H1 (cell line): ENCODE results near the gene TUBGCP3. TPM values are rescaled to one million over a fixed set of nuclear protein-coding genes. Genes with fewer than 3 reads are reported as not detected.

Experiments
- CTCF ChIA-PET: fragments of 300-600 bp; sonication (Branson Sonifier 250); formaldehyde crosslinking; loops from one replicate; lab custom pipeline; 2021; ENCODE audit not compliant: partially characterized antibody; lab: Charles Lee
- POLR2A ChIA-PET: fragments of 300-600 bp; sonication (Branson Sonifier 250); formaldehyde crosslinking; loops from one replicate; lab custom pipeline; 2021; ENCODE audit warnings: inconsistent platforms; ENCODE audit not compliant: partially characterized antibody; lab: Charles Lee
- DNase-seq, 2 experiments: peaks; one replicate each; pipeline versions ENCODE4 v3.0.0 to v3.0.0-alpha.2; 2010 to 2022; ENCODE audit warnings: low spot score in 2 of 2, low read depth in 1 of 2, mixed read lengths in 1 of 2
- FAIRE-seq: peaks from 2 replicates; lab custom pipeline; 2011; peaks lifted over from hg19 to GRCh38; lab: Jason Lieb, UNC
- H2AFZ ChIP-seq: 2 replicates; pipeline ENCODE4 v1.8.1; 2012; ENCODE audit warnings: low read length, inconsistent platforms
- H2AK5ac ChIP-seq: 2 replicates; pipeline ENCODE4 v1.6.1; 2013; ENCODE audit warnings: low read depth, low read length
- H2BK120ac ChIP-seq: replicated peaks from 2 replicates; pipeline ENCODE3; 2013; ENCODE audit warnings: low read depth, low read length, inconsistent platforms
- H2BK12ac ChIP-seq: 2 replicates; pipeline ENCODE4 v1.6.1; 2013; ENCODE audit warnings: low read depth, low read length
- H2BK15ac ChIP-seq: 2 replicates; pipeline ENCODE4 v1.6.1; 2013; ENCODE audit warnings: low read length
- H2BK20ac ChIP-seq: 2 replicates; pipeline ENCODE4 v1.6.1; 2013; ENCODE audit warnings: low read length
- H2BK5ac ChIP-seq: 2 replicates; pipeline ENCODE4 v1.6.1; 2013; ENCODE audit warnings: low read depth, low read length
- H3K14ac ChIP-seq: 2 replicates; pipeline ENCODE4 v1.6.1; 2013; ENCODE audit warnings: inconsistent platforms; ENCODE audit not compliant: insufficient read length
- H3K18ac ChIP-seq: 2 replicates; pipeline ENCODE4 v1.6.1; 2013; ENCODE audit warnings: low read length; ENCODE audit errors: extremely low read depth
- H3K23ac ChIP-seq: 2 replicates; pipeline ENCODE4 v1.6.1; 2013; ENCODE audit warnings: inconsistent platforms; ENCODE audit not compliant: insufficient read length
- H3K23me2 ChIP-seq: 2 replicates; pipeline ENCODE4 v1.6.1; 2013; ENCODE audit warnings: low read depth, low read length
- H3K27ac ChIP-seq: 2 replicates; pipeline ENCODE4 v1.6.1; 2011; ENCODE audit warnings: low read depth, low read length, inconsistent platforms
- H3K27me3 ChIP-seq, 4 experiments: replicated peaks in 1 of 4; 1 replicate in 1 of 4; 2 replicates in 3 of 4; pipeline versions ENCODE4 v1.6.1 to v1.8.1; 2011 to 2013; ENCODE audit warnings: low read length in 3 of 4, mild to moderate bottlenecking in 3 of 4, inconsistent platforms in 2 of 4, mixed read lengths in 2 of 4, moderate library complexity in 1 of 4; ENCODE audit not compliant: control insufficient read depth in 3 of 4, insufficient read depth in 3 of 4; ENCODE audit errors: extremely low read depth in 1 of 4
- H3K36me3 ChIP-seq, 4 experiments: 2 replicates each; pipeline versions ENCODE4 v1.6.1 to v1.8.1; 2011 to 2013; ENCODE audit warnings: mild to moderate bottlenecking in 4 of 4, low read length in 3 of 4, moderate library complexity in 2 of 4, control low read depth in 1 of 4, inconsistent platforms in 1 of 4; ENCODE audit not compliant: insufficient read depth in 4 of 4, control insufficient read depth in 2 of 4
- H3K4ac ChIP-seq: replicated peaks from 2 replicates; pipeline ENCODE3; 2013; ENCODE audit warnings: low read length, low read depth, mixed read lengths, inconsistent platforms; ENCODE audit not compliant: insufficient read length
- H3K4me1 ChIP-seq, 4 experiments: replicated peaks in 1 of 4; 1 replicate in 1 of 4; 2 replicates in 3 of 4; pipeline versions ENCODE4 v1.6.1 to v1.8.1; 2011 to 2013; ENCODE audit warnings: low read length in 3 of 4, inconsistent platforms in 2 of 4, mixed read lengths in 1 of 4; ENCODE audit not compliant: insufficient read depth in 4 of 4, control insufficient read depth in 3 of 4
- H3K4me2 ChIP-seq, 2 experiments: 2 replicates each; pipeline versions ENCODE4 v1.6.1 to v1.8.1; 2011 to 2013; ENCODE audit warnings: low read depth in 2 of 2, low read length in 2 of 2, control low read depth in 1 of 2, inconsistent platforms in 1 of 2, mild to moderate bottlenecking in 1 of 2; ENCODE audit not compliant: insufficient read depth in 1 of 2
- H3K4me3 ChIP-seq, 4 experiments: fragments of 200-600, 300-600 bp in 1 of 4; sonication (generic), shearing (Covaris generic), sonication (Bioruptor Twin) in 1 of 4; 2 replicates each; pipeline versions ENCODE4 v1.5.1 to v1.8.1; 2011 to 2016; ENCODE audit warnings: low read length in 4 of 4, low read depth in 3 of 4, control low read depth in 2 of 4, inconsistent platforms in 2 of 4, mild to moderate bottlenecking in 2 of 4, mixed read lengths in 1 of 4, moderate library complexity in 1 of 4; ENCODE audit not compliant: insufficient read depth in 2 of 4; ENCODE audit errors: extremely low read depth in 1 of 4
- H3K56ac ChIP-seq: replicated peaks from 2 replicates; pipeline ENCODE3; 2013; ENCODE audit warnings: low read depth, mild to moderate bottlenecking, mixed read lengths, low read length, inconsistent platforms; ENCODE audit not compliant: insufficient read length
- H3K79me1 ChIP-seq: 2 replicates; pipeline ENCODE4 v1.6.1; 2013; ENCODE audit warnings: low read depth, low read length, control low read depth
- H3K79me2 ChIP-seq, 2 experiments: 2 replicates each; pipeline versions ENCODE4 v1.6.1 to v1.8.1; 2012 to 2013; ENCODE audit warnings: low read length in 2 of 2, mild to moderate bottlenecking in 2 of 2, inconsistent platforms in 1 of 2; ENCODE audit not compliant: insufficient read depth in 2 of 2, control insufficient read depth in 1 of 2
- H3K9ac ChIP-seq, 4 experiments: replicated peaks in 1 of 4; 1 replicate in 1 of 4; 2 replicates in 3 of 4; pipeline versions ENCODE4 v1.6.1 to v1.8.1; 2011 to 2013; ENCODE audit warnings: low read depth in 3 of 4, low read length in 3 of 4, control low read depth in 2 of 4, mild to moderate bottlenecking in 2 of 4, moderate library complexity in 2 of 4, inconsistent platforms in 1 of 4; ENCODE audit errors: extremely low read depth in 1 of 4
- H3K9me3 ChIP-seq, 2 experiments: 2 replicates each; pipeline versions ENCODE4 v1.6.1 to v1.8.1; 2012 to 2013; ENCODE audit warnings: mild to moderate bottlenecking in 2 of 2, moderate library complexity in 2 of 2, control low read depth in 1 of 2, inconsistent platforms in 1 of 2, low read depth in 1 of 2, low read length in 1 of 2, mixed read lengths in 1 of 2; ENCODE audit not compliant: insufficient read depth in 2 of 2
- H4K20me1 ChIP-seq, 2 experiments: replicated peaks in 1 of 2; 2 replicates each; pipeline versions ENCODE3 to v1.8.1; 2011 to 2013; ENCODE audit warnings: inconsistent platforms in 2 of 2, low read length in 2 of 2, mild to moderate bottlenecking in 1 of 2; ENCODE audit not compliant: insufficient read depth in 2 of 2, control insufficient read depth in 1 of 2
- H4K5ac ChIP-seq: 2 replicates; pipeline ENCODE4 v1.6.1; 2013; ENCODE audit warnings: low read length, low read depth, mixed read lengths, inconsistent platforms; ENCODE audit not compliant: insufficient read length
- H4K8ac ChIP-seq: 2 replicates; pipeline ENCODE4 v1.8.0; 2013; ENCODE audit warnings: mild to moderate bottlenecking, moderate library complexity, low read length, inconsistent platforms; ENCODE audit not compliant: insufficient read depth; ENCODE audit errors: extremely low read depth
- H4K91ac ChIP-seq: replicated peaks from 2 replicates; pipeline ENCODE3; 2013; ENCODE audit warnings: low read length, mixed read lengths, inconsistent platforms; ENCODE audit not compliant: insufficient read length
- RFX5 ChIP-seq: IDR thresholded peaks from 2 replicates; pipeline ENCODE4 v1.6.1; 2011; ENCODE audit warnings: low read depth, low read length, improper control_type of control experiment, borderline replicate concordance
- SAP30 ChIP-seq: fragments of 300-600 bp; sonication (generic); IDR thresholded peaks from 2 replicates; pipeline ENCODE4 v1.7.1; 2012; ENCODE audit warnings: low read length, moderate library complexity, mild to moderate bottlenecking, inconsistent platforms; ENCODE audit not compliant: insufficient read depth, insufficient replicate concordance
- WGBS, 2 experiments: shearing (Covaris generic) in 1 of 2; methylation state at CpG; one replicate each; pipeline versions ENCODE4 v1.1.6 to v1.1.7; 2013 to 2015; ENCODE audit warnings: low lambda C conversion rate in 2 of 2, mixed read lengths in 2 of 2, inconsistent platforms in 1 of 2, low coverage in 1 of 2, missing lambda C conversion rate in 1 of 2; ENCODE audit not compliant: insufficient replicate concordance in 2 of 2, insufficient coverage in 1 of 2, insufficient read length in 1 of 2; ENCODE audit errors: extremely low coverage in 1 of 2, missing lambda C conversion rate in 1 of 2; 5-methylcytosine and 5-hydroxymethylcytosine counted together
- polyA plus RNA-seq, 7 experiments: library from polyadenylated mRNA; depleted of rRNA in 3 of 7; stranded (reverse) in 5 of 7; unstranded in 2 of 7; fragments of >200 nt in 5 of 7; fragments of 200-250 nt in 2 of 7; gene quantifications; 1 replicate in 5 of 7; 2 replicates in 1 of 7; 4 replicates in 1 of 7; pipeline versions ENCODE4 v1.2.1 to v1.2.3, GENCODE V29; 2011 to 2013; ENCODE audit warnings: missing spikeins in 2 of 7, mixed read lengths in 2 of 7
- total RNA-seq: library from RNA; stranded (reverse); fragmentation: NEBNext Ultra II Directional; extraction: Animal tissue kit (Norgen Biotek cat#: 25700); gene quantifications from 2 replicates; pipeline ENCODE4 v1.2.1, GENCODE V29; 2021

The TUBGCP3 gene
- total and polyA plus RNA-seq, 2 of the 8 experiments (the other 6 are each of a cell fraction or from before 2014, with no cell fraction given) = 27.0 to 31.7 TPM

DNA sequence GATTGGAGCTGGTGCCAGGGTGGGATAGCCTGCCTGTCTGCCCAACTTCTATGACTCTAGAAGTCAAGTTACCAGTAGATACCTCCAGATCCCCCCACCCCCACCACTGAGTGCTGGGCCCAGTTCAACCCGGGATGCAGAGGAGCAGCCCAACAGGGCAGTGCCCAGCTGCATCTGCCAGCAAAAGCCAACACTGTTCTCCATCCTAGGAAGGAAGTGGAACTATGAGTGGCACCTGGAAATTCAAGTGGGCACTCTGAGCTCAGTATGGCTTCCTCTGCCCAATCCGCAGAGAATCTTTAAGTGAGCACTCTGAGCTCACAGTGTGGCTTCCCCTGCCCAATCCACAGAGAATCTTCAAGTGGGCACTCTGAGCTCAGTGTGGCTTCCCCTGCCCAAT lies 14.2 kb downstream of the TUBGCP3 start:
- Histone ChIP-seq H3K14ac (no peak overlapping the region), H3K27me3 (no peaks in the 10 kb centered on the region), H4K5ac (no peak overlapping the region), H2AFZ (no peak overlapping the region), H3K4me1 (peaks cover 0 to 15% (median 3%) of the 10 kb centered on the region in 4 experiments; a peak in 5 of 7 replicates), H3K18ac (no peak overlapping the region), H2AK5ac (0 out of 2 replicates have a peak overlapping the region, but pooled peaks have one; percentile 39), H3K27ac (no peak overlapping the region), H3K36me3 (peaks cover 0 to under 1% (median 0%) of the 10 kb centered on the region in 4 experiments; a peak in 1 of 8 replicates), H3K79me1 (peaks cover 11% of the 10 kb centered on the region; the same call in 1 of the 2 replicates), H3K4me2 (no peak overlapping the region; a peak in 1 of 4 replicates), H3K56ac (no peak overlapping the region)
- POLR2A ChIA-PET = interaction anchor here (0.8 to 3.1 kb wide), 3 partner anchors 10 to 14 kb away, joined by 4 to 15 read pairs (median 5); partner anchors contain the start of gene TUBGCP3
- no peak for TF ChIP-seq RFX5
- TF ChIP-seq SAP30 = no peak
- TF ChIP-seq, all 59 proteins: peak for 0
- Histone ChIP-seq H2BK15ac (no peak overlapping the region), H2BK20ac (no peak overlapping the region), H4K20me1 (peaks cover 4 to 12% of the 10 kb centered on the region in 2 experiments), H2BK120ac (no peak overlapping the region), H3K4ac (no peak overlapping the region), H2BK5ac (no peak overlapping the region), H3K23me2 (no peaks in the 10 kb centered on the region), H2BK12ac (no peak overlapping the region), H3K79me2 (peaks cover 5 to 84% of the 10 kb centered on the region in 2 experiments; a peak in 3 of 4 replicates), H3K23ac (no peak overlapping the region), H4K8ac (no peak overlapping the region), H3K9ac (no peak overlapping the region), H3K9me3 (no peaks in the 10 kb centered on the region), H4K91ac (no peak overlapping the region), H3K4me3 (no peak overlapping the region)
- CTCF ChIA-PET = interaction anchor here (0.7 to 1.9 kb wide), 7 partner anchors 11 to 59 kb away, joined by 3 to 7 read pairs (median 5); no protein-coding TSS in a partner anchor
- FAIRE-seq (no peak), DNase-seq (no peak)
- 94% methylated on average over 2 of the region's 2 CpGs; no CpG with 5 or more reads in 1 of the 2 experiments for WGBS, 2 experiments
